SK-N-SH (cell line): ENCODE data around the gene RREB1. TPM values are rescaled to one million over a fixed set of nuclear protein-coding genes. Genes with fewer than 3 reads are reported as not detected.

Source experiments
- CTCF ChIA-PET: fragments of 300-600, 350-600 bp; formaldehyde crosslinking; extraction: SDS; loops from one replicate; lab custom pipeline; 2021; lab: Yijun Ruan, JAX
- POLR2A ChIA-PET: fragments of 350-600 bp; sonication (Branson Sonifier 250); formaldehyde crosslinking; extraction: SDS; loops from one replicate; lab custom pipeline; 2020; ENCODE audit warnings: antibody characterized with exemption, inconsistent platforms; lab: Yijun Ruan, JAX
- DNase-seq: peaks from one replicate; pipeline ENCODE4 v3.0.0; 2012
- H2AFZ ChIP-seq: fragments of 200-600 bp; sonication (generic); 2 replicates; pipeline ENCODE4 v1.8.1; 2016; ENCODE audit warnings: antibody characterized with exemption, mild to moderate bottlenecking, low read depth
- H3F3A ChIP-seq: fragments of 200-600 bp; sonication (generic); replicated peaks from 2 replicates; pipeline ENCODE3; 2016; ENCODE audit warnings: antibody characterized with exemption, mild to moderate bottlenecking; ENCODE audit not compliant: insufficient read depth
- H3K27ac ChIP-seq, 2 experiments: fragments of 200-500 bp in 1 of 2; fragments of 200-600 bp in 1 of 2; sonication (Bioruptor generic) in 1 of 2; sonication (generic), shearing (Covaris generic) in 1 of 2; 2 replicates each; pipeline versions ENCODE4 v1.5.1 to v1.6.1; 2014 to 2016; ENCODE audit warnings: low read depth in 2 of 2, inconsistent platforms in 1 of 2, low read length in 1 of 2, mild to moderate bottlenecking in 1 of 2, mixed read lengths in 1 of 2
- H3K27me3 ChIP-seq: fragments of 200-600 bp; sonication (generic), shearing (Covaris generic); 2 replicates; pipeline ENCODE4 v1.6.1; 2016; ENCODE audit warnings: mixed run types; ENCODE audit not compliant: insufficient read depth
- H3K36me3 ChIP-seq, 2 experiments: fragments of 200-500 bp in 1 of 2; fragments of 200-600 bp in 1 of 2; sonication (Bioruptor generic) in 1 of 2; sonication (generic) in 1 of 2; replicated peaks in 1 of 2; 2 replicates each; pipeline versions ENCODE3 to v1.5.1; 2014 to 2016; ENCODE audit warnings: low read length in 1 of 2, mild to moderate bottlenecking in 1 of 2; ENCODE audit not compliant: insufficient read depth in 2 of 2, control insufficient read depth in 1 of 2
- H3K4me1 ChIP-seq, 2 experiments: fragments of 200-500 bp in 1 of 2; fragments of 200-600 bp in 1 of 2; sonication (Bioruptor generic) in 1 of 2; sonication (generic), shearing (Covaris generic) in 1 of 2; 2 replicates each; pipeline versions ENCODE4 v1.5.1 to v1.6.1; 2014 to 2016; ENCODE audit warnings: low read depth in 1 of 2, low read length in 1 of 2, mixed run types in 1 of 2; ENCODE audit not compliant: insufficient read depth in 2 of 2, control insufficient read depth in 1 of 2
- H3K4me2 ChIP-seq: fragments of 200-600 bp; sonication (generic), shearing (Covaris generic); 2 replicates; pipeline ENCODE4 v1.6.1; 2017; ENCODE audit warnings: mixed run types
- H3K4me3 ChIP-seq, 2 experiments: fragments of 200-500 bp in 1 of 2; fragments of 200-600 bp in 1 of 2; sonication (Bioruptor generic) in 1 of 2; sonication (generic), shearing (Covaris generic) in 1 of 2; 2 replicates each; pipeline versions ENCODE4 v1.5.1 to v1.8.1; 2014 to 2016; ENCODE audit warnings: low read depth in 2 of 2, inconsistent platforms in 1 of 2, low read length in 1 of 2, mild to moderate bottlenecking in 1 of 2, mixed read lengths in 1 of 2, moderate library complexity in 1 of 2
- H3K79me2 ChIP-seq: fragments of 200-600 bp; sonication (generic); 2 replicates; pipeline ENCODE4 v1.8.1; 2017; ENCODE audit warnings: mild to moderate bottlenecking; ENCODE audit not compliant: insufficient read depth
- H3K9ac ChIP-seq: fragments of 200-600 bp; sonication (generic); 2 replicates; pipeline ENCODE4 v1.6.1; 2017; ENCODE audit warnings: mixed run types
- H3K9me2 ChIP-seq: fragments of 200-600 bp; sonication (generic); 2 replicates; pipeline ENCODE4 v1.6.1; 2017; ENCODE audit warnings: mixed run types
- H3K9me3 ChIP-seq: fragments of 200-600 bp; sonication (generic); 2 replicates; pipeline ENCODE4 v1.6.1; 2017; ENCODE audit warnings: mixed run types, mild to moderate bottlenecking, moderate library complexity
- H4K20me1 ChIP-seq: fragments of 200-600 bp; sonication (generic); 2 replicates; pipeline ENCODE4 v1.6.1; 2017; ENCODE audit warnings: mild to moderate bottlenecking, mixed run types; ENCODE audit not compliant: insufficient read depth
- CTCF ChIP-seq: fragments of 200-600 bp; sonication (generic); IDR thresholded peaks from 2 replicates; pipeline ENCODE4 v1.6.1; 2017; ENCODE audit warnings: antibody characterized with exemption, mild to moderate bottlenecking, moderate library complexity
- ELF1 ChIP-seq: IDR thresholded peaks from 2 replicates; pipeline ENCODE4 v1.4.0; 2012
- FOSL2 ChIP-seq: IDR thresholded peaks from 2 replicates; pipeline ENCODE4 v1.4.0; 2012; ENCODE audit warnings: low read depth, mild to moderate bottlenecking, moderate library complexity, borderline replicate concordance
- FOXM1 ChIP-seq: IDR thresholded peaks from 2 replicates; pipeline ENCODE4 v1.4.0; 2012; ENCODE audit warnings: low read depth, mild to moderate bottlenecking
- GABPA ChIP-seq: IDR thresholded peaks from 2 replicates; pipeline ENCODE4 v1.4.0; 2012; ENCODE audit warnings: low read depth, mild to moderate bottlenecking
- JUND ChIP-seq: IDR thresholded peaks from 2 replicates; pipeline ENCODE4 v1.4.0; 2012
- MAX ChIP-seq: IDR thresholded peaks from 2 replicates; pipeline ENCODE4 v1.4.0; 2012; ENCODE audit warnings: low read depth
- MXI1 ChIP-seq: IDR thresholded peaks from 2 replicates; pipeline ENCODE4 v1.6.1; 2012; ENCODE audit warnings: mild to moderate bottlenecking, low read depth, low read length, improper control_type of control experiment
- NRF1 ChIP-seq: IDR thresholded peaks from 2 replicates; pipeline ENCODE4 v1.6.1; 2012; ENCODE audit warnings: low read depth, mild to moderate bottlenecking, low read length
- POLR2AphosphoS5 ChIP-seq: IDR thresholded peaks from 2 replicates; pipeline ENCODE4 v1.6.1; 2012; ENCODE audit warnings: low read depth, low read length
- RAD21 ChIP-seq: IDR thresholded peaks from 2 replicates; pipeline ENCODE4 v1.6.1; 2012; ENCODE audit warnings: mild to moderate bottlenecking, low read length
- RFX5 ChIP-seq: IDR thresholded peaks from 2 replicates; pipeline ENCODE4 v1.6.1; 2012; ENCODE audit warnings: mild to moderate bottlenecking, improper control_type of control experiment, low read length
- SMC3 ChIP-seq: IDR thresholded peaks from 2 replicates; pipeline ENCODE4 v1.6.1; 2012; ENCODE audit warnings: low read depth, low read length, improper control_type of control experiment
- TAF1 ChIP-seq: IDR thresholded peaks from 2 replicates; pipeline ENCODE4 v1.6.1; 2012; ENCODE audit warnings: low read depth, mild to moderate bottlenecking, low read length, moderate library complexity, borderline replicate concordance
- TCF12 ChIP-seq: IDR thresholded peaks from 2 replicates; pipeline ENCODE4 v1.4.0; 2012
- TEAD4 ChIP-seq: IDR thresholded peaks from 2 replicates; pipeline ENCODE4 v1.4.0; 2012; ENCODE audit warnings: mild to moderate bottlenecking, borderline replicate concordance; ENCODE audit not compliant: insufficient read depth
- USF2 ChIP-seq: fragments of 150-350 bp; IDR thresholded peaks from 2 replicates; pipeline ENCODE4 v1.6.1; 2017; ENCODE audit warnings: antibody characterized with exemption, low read length, low read depth, borderline replicate concordance
- WGBS: methylation state at CpG from one replicate; pipeline ENCODE4 v1.1.6; 2017; ENCODE audit warnings: low lambda C conversion rate; 5-methylcytosine and 5-hydroxymethylcytosine counted together
- polyA plus RNA-seq, 3 experiments: library from polyadenylated mRNA; depleted of rRNA; stranded (reverse); fragments of >200 nt; gene quantifications; 2 replicates each; pipeline ENCODE4 v1.2.3, GENCODE V29; 2012

Gene RREB1
- polyA plus RNA-seq, 1 of the 3 experiments (the other 2 are of a cell fraction), result 2.0 TPM

- H3K4me3 ChIP-seq, result no peak overlapping the region
- POLR2A ChIA-PET, result no interaction called here
- peaks cover 15 to 51% of the 10 kb centered on the region in 2 experiments for H3K36me3 ChIP-seq
- no peaks in the 10 kb centered on the region for H4K20me1 ChIP-seq
- no peaks in the 10 kb centered on the region for H3K9me2 ChIP-seq
- H3K27ac ChIP-seq, result no peak overlapping the region
- peaks cover 0 to 3% of the 10 kb centered on the region in 2 experiments; a peak in 1 of 4 replicates for H3K4me1 ChIP-seq
- TF ChIP-seq RFX5 (no peak), CTCF (no peak), TCF12 (no peak)
- TF ChIP-seq, all 33 proteins: peak for 0
- H3F3A ChIP-seq, result no peaks in the 10 kb centered on the region
- no peak overlapping the region for H3K4me2 ChIP-seq
- H3K9me3 ChIP-seq, result no peaks in the 10 kb centered on the region
- H3K27me3 ChIP-seq, result no peaks in the 10 kb centered on the region
- no peak overlapping the region for H2AFZ ChIP-seq
- H3K9ac ChIP-seq, result no peak overlapping the region
- no peak for DNase-seq
- H3K79me2 ChIP-seq, result peaks cover 14% of the 10 kb centered on the region
- 66% methylated on average over 2 of the region's 2 CpGs for WGBS
- CTCF ChIA-PET, result no interaction called here
Observed at GRCh38 chr6:7193122-7193521, 85.4 kb downstream of the RREB1 start.

GRCh38 chr6:7194657-7195056, 86.9 kb downstream of the RREB1 start:
- H3K4me3 ChIP-seq, result no peak overlapping the region
- peaks cover 8 to 42% of the 10 kb centered on the region in 2 experiments for H3K36me3 ChIP-seq
- 87% methylated on average over 3 of the region's 3 CpGs for WGBS
- peaks cover 14% of the 10 kb centered on the region for H3K79me2 ChIP-seq
- no peaks in the 10 kb centered on the region for H3F3A ChIP-seq
- H4K20me1 ChIP-seq, result no peaks in the 10 kb centered on the region
- no peaks in the 10 kb centered on the region for H3K9me3 ChIP-seq
- ChIA-PET CTCF (no interaction called here), POLR2A (no interaction called here)
- H3K4me1 ChIP-seq, result peaks cover 0 to 3% of the 10 kb centered on the region in 2 experiments; a peak in 1 of 4 replicates
- no peak overlapping the region for H3K4me2 ChIP-seq
- no peaks in the 10 kb centered on the region for H3K9me2 ChIP-seq
- H3K27ac ChIP-seq, result no peak overlapping the region
- H2AFZ ChIP-seq, result no peak overlapping the region
- no peaks in the 10 kb centered on the region for H3K27me3 ChIP-seq
- TF ChIP-seq TCF12 (no peak), ELF1 (no peak), MXI1 (no peak), FOSL2 (no peak)
- DNase-seq, result no peak
- H3K9ac ChIP-seq, result no peak overlapping the region

- no peak overlapping the region for H3K4me3 ChIP-seq
- 40% methylated on average over 9 of the region's 9 CpGs for WGBS
- H3K9ac ChIP-seq, result no peak overlapping the region
- H3K27ac ChIP-seq, result no peak overlapping the region
- POLR2A ChIA-PET, result no interaction called here
- CTCF ChIA-PET, result no interaction called here
- H3K79me2 ChIP-seq, result peaks cover 14% of the 10 kb centered on the region
- no peaks in the 10 kb centered on the region for H3K9me3 ChIP-seq
- H3F3A ChIP-seq, result no peaks in the 10 kb centered on the region
- DNase-seq, result no peak
- no peaks in the 10 kb centered on the region for H4K20me1 ChIP-seq
- no peaks in the 10 kb centered on the region for H3K9me2 ChIP-seq
- H2AFZ ChIP-seq, result no peak overlapping the region
- no peaks in the 10 kb centered on the region for H3K27me3 ChIP-seq
- peaks cover 4 to 34% of the 10 kb centered on the region in 2 experiments for H3K36me3 ChIP-seq
- H3K4me1 ChIP-seq, result peaks cover 0 to 3% of the 10 kb centered on the region in 2 experiments; a peak in 1 of 4 replicates
- no peak overlapping the region for H3K4me2 ChIP-seq
- TF ChIP-seq TAF1 (no peak), ELF1 (no peak), JUND (no peak), RAD21 (no peak), SMC3 (no peak), GABPA (no peak), TEAD4 (no peak), MAX (no peak), FOXM1 (no peak), CTCF (no peak), NRF1 (no peak), USF2 (no peak), POLR2AphosphoS5 (no peak)
Observed at GRCh38 chr6:7195339-7196018, 87.7 kb downstream of the RREB1 start.
